Activated naive CD8-positive, alpha-beta T cell treated with anti-CD3 and anti-CD28 coated beads, Interleukin-2, amount 10 ng/mL, durations not matched to agents 7 days and 5 days (primary cell): ENCODE results near the gene TXNDC2. TPM values are rescaled to one million over a fixed set of nuclear protein-coding genes. Genes with fewer than 3 reads are reported as not detected.
"Not testable (repeated sequence)": the region's sequence is repeated elsewhere in the genome, so short reads cannot be mapped to it uniquely, and the experiment has no call there.

ENCODE experiments used
- ATAC-seq: fragments of 150-1000 bp; cut with Tn5 transposase; one replicate; pipeline ENCODE4 v1.10.0; 2021; ENCODE audit warnings: low read depth, moderate library complexity
- POLR2A ChIA-PET: fragments of 350-600 bp; sonication (Branson Sonifier 250); formaldehyde crosslinking; loops from one replicate; lab custom pipeline; 2021; ENCODE audit warnings: antibody characterized with exemption; lab: Charles Lee
- DNase-seq: peaks from one replicate; pipeline ENCODE4 v3.0.0; 2021
- H3K27ac Mint-ChIP-seq: one replicate; pipeline ENCODE4 v1.8.0; 2022; ENCODE audit warnings: mild to moderate bottlenecking, mixed read lengths
- H3K27me3 Mint-ChIP-seq: one replicate; pipeline ENCODE4 v1.8.0; 2022; ENCODE audit warnings: mild to moderate bottlenecking, moderate library complexity, mixed read lengths
- H3K36me3 Mint-ChIP-seq: one replicate; pipeline ENCODE4 v1.8.0; 2021; ENCODE audit warnings: mild to moderate bottlenecking, mixed read lengths
- H3K4me1 Mint-ChIP-seq: one replicate; pipeline ENCODE4 v1.8.0; 2021; ENCODE audit warnings: mixed read lengths
- H3K4me3 Mint-ChIP-seq: one replicate; pipeline ENCODE4 v1.8.0; 2022; ENCODE audit warnings: mild to moderate bottlenecking, moderate library complexity, mixed read lengths
- H3K9me3 Mint-ChIP-seq: one replicate; pipeline ENCODE4 v1.8.0; 2021; ENCODE audit warnings: mixed read lengths
- total RNA-seq, 2 experiments: library from RNA; stranded (reverse); gene quantifications; one replicate each; pipeline ENCODE4 v1.2.3, GENCODE V29; 2021

TXNDC2 gene
- total RNA-seq, 2 experiments from 2014 or later = not detected

GRCh38 chr18:9852266-9853081, 33.3 kb upstream of the TXNDC2 start:
- POLR2A ChIA-PET = no interaction called here
- H3K9me3 Mint-ChIP-seq = no peaks in the 10 kb centered on the region
- H3K4me3 Mint-ChIP-seq = no peak overlapping the region
- H3K36me3 Mint-ChIP-seq = no peaks in the 10 kb centered on the region
- ATAC-seq (no peak), DNase-seq (no peak)
- H3K4me1 Mint-ChIP-seq = no peaks in the 10 kb centered on the region
- H3K27me3 Mint-ChIP-seq = peaks cover 21% of the 10 kb centered on the region
- no peak overlapping the region for H3K27ac Mint-ChIP-seq

- DNase-seq (no peak), ATAC-seq (no peak)
- Mint-ChIP-seq H3K4me1 (no peaks in the 10 kb centered on the region), H3K4me3 (no peak overlapping the region), H3K36me3 (no peaks in the 10 kb centered on the region), H3K27me3 (peaks cover 5% of the 10 kb centered on the region), H3K9me3 (no peaks in the 10 kb centered on the region), H3K27ac (no peak overlapping the region)
- POLR2A ChIA-PET = no interaction called here
Observed at GRCh38 chr18:9854801-9855676, 30.7 kb upstream of the TXNDC2 start.

- POLR2A ChIA-PET = no interaction called here
- H3K27me3 Mint-ChIP-seq = peaks cover 2% of the 10 kb centered on the region
- H3K27ac Mint-ChIP-seq = no peak overlapping the region
- ATAC-seq = no peak
- no peaks in the 10 kb centered on the region for H3K9me3 Mint-ChIP-seq
- no peak for DNase-seq
- no peaks in the 10 kb centered on the region for H3K36me3 Mint-ChIP-seq
- H3K4me1 Mint-ChIP-seq = no peaks in the 10 kb centered on the region
- no peak overlapping the region for H3K4me3 Mint-ChIP-seq
Observed at GRCh38 chr18:9855681-9856080, 30.1 kb upstream of the TXNDC2 start.

DNA sequence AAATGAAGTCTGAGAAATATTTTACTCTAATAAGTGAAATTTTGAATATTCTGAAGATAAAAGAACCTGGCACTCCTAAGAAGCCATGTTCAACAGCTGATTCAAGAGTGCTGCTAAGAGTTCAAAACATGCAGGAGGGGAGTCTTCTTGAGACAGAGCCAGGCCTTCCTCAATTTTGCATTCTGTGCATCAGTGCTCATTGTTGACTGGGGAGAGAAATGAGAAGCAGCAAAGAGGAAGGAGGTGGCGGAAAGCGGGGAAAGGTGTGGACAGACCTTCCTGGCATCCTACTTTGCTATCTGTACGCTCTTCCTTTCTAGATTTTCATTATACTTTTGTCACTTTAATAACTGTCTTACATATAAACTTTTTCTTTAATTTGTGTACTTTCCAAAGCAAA, 29.7 kb upstream of the TXNDC2 start:
- Mint-ChIP-seq H3K27me3 (peaks cover 2% of the 10 kb centered on the region), H3K4me1 (no peaks in the 10 kb centered on the region), H3K9me3 (no peaks in the 10 kb centered on the region), H3K4me3 (no peak overlapping the region), H3K27ac (no peak overlapping the region), H3K36me3 (no peaks in the 10 kb centered on the region)
- POLR2A ChIA-PET = no interaction called here
- ATAC-seq = no peak
- DNase-seq = no peak

DNA sequence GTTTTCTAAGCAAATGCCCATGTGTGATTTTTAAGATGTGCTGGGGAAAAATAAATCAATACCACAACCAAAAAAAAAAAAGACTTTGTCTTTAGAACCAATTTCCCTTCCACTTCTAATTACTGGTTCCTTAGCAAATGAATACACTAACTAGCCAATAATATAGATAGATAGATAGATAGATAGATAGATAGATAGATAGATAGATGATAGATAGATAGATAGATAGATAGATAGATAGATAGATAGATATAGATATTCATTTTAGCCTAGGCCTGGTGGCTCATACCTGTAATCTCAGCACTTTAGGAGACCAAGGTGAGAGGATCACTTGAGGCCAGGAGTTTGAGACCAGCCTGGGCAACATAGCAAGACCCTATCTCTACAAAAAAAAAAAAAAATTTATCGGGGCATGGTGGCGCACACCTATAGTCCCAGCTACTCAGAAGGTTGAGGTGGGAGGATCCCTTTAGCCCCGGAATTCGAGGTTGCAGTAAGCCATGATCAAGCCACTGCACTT, 28.2 kb upstream of the TXNDC2 start:
- H3K4me1 Mint-ChIP-seq, H3K27ac Mint-ChIP-seq, POLR2A ChIA-PET, H3K9me3 Mint-ChIP-seq, H3K4me3 Mint-ChIP-seq, ATAC-seq, H3K27me3 Mint-ChIP-seq, H3K36me3 Mint-ChIP-seq, DNase-seq: not testable (repeated sequence)

GRCh38 chr18:9858642-9859041, 27.1 kb upstream of the TXNDC2 start:
- H3K36me3 Mint-ChIP-seq = no peaks in the 10 kb centered on the region
- no peak overlapping the region for H3K4me3 Mint-ChIP-seq
- POLR2A ChIA-PET = no interaction called here
- peaks cover 2% of the 10 kb centered on the region for H3K27me3 Mint-ChIP-seq
- DNase-seq (no peak), ATAC-seq (no peak)
- no peaks in the 10 kb centered on the region for H3K9me3 Mint-ChIP-seq
- H3K27ac Mint-ChIP-seq = no peak overlapping the region
- peaks cover 2% of the 10 kb centered on the region for H3K4me1 Mint-ChIP-seq

DNA sequence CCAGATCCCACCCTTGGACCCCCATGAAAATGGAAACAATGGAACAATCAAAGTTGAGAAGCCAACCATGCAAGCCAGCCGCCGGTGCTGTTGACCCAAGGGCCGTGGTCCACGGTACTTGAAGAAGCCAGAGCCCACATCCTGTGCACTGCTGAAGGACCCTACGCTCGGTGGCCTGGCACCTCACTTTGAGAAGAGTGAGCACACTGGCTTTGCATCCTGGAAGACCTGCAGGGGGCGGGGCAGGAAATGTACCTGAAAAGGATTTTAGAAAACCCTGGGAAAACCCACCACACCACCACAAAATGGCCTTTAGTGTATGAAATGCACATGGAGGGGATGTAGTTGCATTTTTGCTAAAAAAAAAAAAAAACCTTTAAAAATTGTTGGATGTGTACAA, 26.5 kb upstream of the TXNDC2 start:
- Mint-ChIP-seq H3K36me3 (no peaks in the 10 kb centered on the region), H3K4me1 (peaks cover 2% of the 10 kb centered on the region), H3K27me3 (peaks cover 2% of the 10 kb centered on the region), H3K27ac (no peak overlapping the region), H3K9me3 (no peaks in the 10 kb centered on the region), H3K4me3 (no peak overlapping the region)
- DNase-seq (no peak), ATAC-seq (no peak)
- POLR2A ChIA-PET = no interaction called here

DNA sequence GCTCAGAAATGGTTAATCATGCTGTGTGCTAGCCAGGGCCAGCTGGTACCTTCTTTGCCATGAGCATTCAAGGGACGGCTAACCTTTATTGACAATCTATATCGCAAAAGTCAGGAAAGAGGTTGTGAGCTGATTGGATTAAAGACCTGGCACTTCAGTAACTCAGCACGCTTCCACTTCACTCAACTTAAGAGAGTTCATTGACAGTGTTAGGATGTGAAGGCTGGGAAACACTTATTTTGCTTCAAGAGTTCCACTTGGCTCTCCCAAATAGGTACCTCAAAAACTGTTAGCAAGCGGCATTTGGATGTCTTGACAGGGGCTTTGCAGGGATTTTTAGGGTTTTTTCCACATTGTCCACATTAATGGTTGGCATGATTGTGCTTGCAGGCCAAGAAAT, 25.1 kb upstream of the TXNDC2 start:
- Mint-ChIP-seq H3K4me3 (no peak overlapping the region), H3K27ac (no peak overlapping the region), H3K4me1 (peaks cover 2% of the 10 kb centered on the region), H3K27me3 (peaks cover 2% of the 10 kb centered on the region), H3K9me3 (peaks cover 3% of the 10 kb centered on the region), H3K36me3 (no peaks in the 10 kb centered on the region)
- POLR2A ChIA-PET = no interaction called here
- ATAC-seq (no peak), DNase-seq (no peak)

DNA sequence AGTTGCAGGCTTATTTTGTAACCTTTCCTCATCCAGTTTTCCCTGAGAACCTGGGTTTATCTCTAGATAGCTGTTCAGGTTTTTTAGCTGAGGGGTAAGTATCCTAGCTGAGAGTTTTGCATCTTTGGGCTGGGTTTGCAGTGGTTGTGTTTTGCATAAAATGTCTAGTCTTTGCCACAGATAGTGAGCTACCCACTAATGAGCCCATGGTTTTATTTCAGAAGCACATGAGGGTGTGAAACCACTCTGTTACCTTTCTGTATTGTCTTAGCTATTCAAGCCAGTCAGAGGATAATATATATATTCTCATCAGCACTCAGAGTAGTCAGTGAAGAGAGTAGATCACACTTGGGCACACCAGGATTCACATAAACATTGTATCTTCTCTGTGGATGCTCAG, 24.6 kb upstream of the TXNDC2 start:
- no peak overlapping the region for H3K4me3 Mint-ChIP-seq
- no peak for ATAC-seq
- POLR2A ChIA-PET = no interaction called here
- peaks cover 2% of the 10 kb centered on the region for H3K4me1 Mint-ChIP-seq
- H3K36me3 Mint-ChIP-seq = no peaks in the 10 kb centered on the region
- H3K27ac Mint-ChIP-seq = no peak overlapping the region
- peaks cover 7% of the 10 kb centered on the region for H3K9me3 Mint-ChIP-seq
- no peak for DNase-seq
- H3K27me3 Mint-ChIP-seq = peaks cover 2% of the 10 kb centered on the region

- peaks cover 2% of the 10 kb centered on the region for H3K27me3 Mint-ChIP-seq
- no peaks in the 10 kb centered on the region for H3K36me3 Mint-ChIP-seq
- DNase-seq (no peak), ATAC-seq (no peak)
- peaks cover 8% of the 10 kb centered on the region for H3K9me3 Mint-ChIP-seq
- POLR2A ChIA-PET = no interaction called here
- no peak overlapping the region for H3K4me3 Mint-ChIP-seq
- peaks cover 2% of the 10 kb centered on the region for H3K4me1 Mint-ChIP-seq
- no peak overlapping the region for H3K27ac Mint-ChIP-seq
Observed at GRCh38 chr18:9861933-9862332, 23.8 kb upstream of the TXNDC2 start.

DNA sequence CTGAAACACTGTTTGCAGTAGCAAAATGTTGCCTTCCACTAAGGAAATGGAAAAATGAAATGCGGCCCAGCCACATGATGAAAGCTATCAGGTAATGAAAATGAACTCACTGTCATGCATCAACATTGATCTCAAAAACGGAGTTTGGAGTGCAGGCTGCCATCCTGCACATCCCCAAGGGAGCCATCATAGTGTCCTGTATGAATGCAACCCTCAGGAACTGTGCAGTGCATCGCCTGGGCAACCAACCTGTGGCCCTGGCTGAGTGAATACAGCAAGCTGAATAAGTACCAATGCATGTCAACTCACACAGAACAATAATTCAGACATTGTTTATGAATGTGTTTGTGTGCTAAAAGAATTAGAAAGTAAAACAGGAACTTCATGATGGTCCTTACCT, 23.1 kb upstream of the TXNDC2 start:
- peaks cover 10% of the 10 kb centered on the region for H3K9me3 Mint-ChIP-seq
- no peak overlapping the region for H3K4me3 Mint-ChIP-seq
- H3K27ac Mint-ChIP-seq = no peak overlapping the region
- H3K4me1 Mint-ChIP-seq = peaks cover 2% of the 10 kb centered on the region
- no peaks in the 10 kb centered on the region for H3K27me3 Mint-ChIP-seq
- H3K36me3 Mint-ChIP-seq = no peaks in the 10 kb centered on the region
- ATAC-seq (no peak), DNase-seq (no peak)
- POLR2A ChIA-PET = no interaction called here

GRCh38 chr18:9863282-9863681, 22.5 kb upstream of the TXNDC2 start:
- Mint-ChIP-seq H3K4me3 (no peak overlapping the region), H3K27ac (no peak overlapping the region), H3K4me1 (peaks cover 2% of the 10 kb centered on the region), H3K9me3 (peaks cover 10% of the 10 kb centered on the region), H3K36me3 (no peaks in the 10 kb centered on the region), H3K27me3 (no peaks in the 10 kb centered on the region)
- POLR2A ChIA-PET = no interaction called here
- ATAC-seq (no peak), DNase-seq (no peak)

GRCh38 chr18:9865764-9866490, 19.8 kb upstream of the TXNDC2 start:
- peaks cover 10% of the 10 kb centered on the region for H3K9me3 Mint-ChIP-seq
- ATAC-seq (no peak), DNase-seq (no peak)
- no peak overlapping the region for H3K4me3 Mint-ChIP-seq
- POLR2A ChIA-PET = no interaction called here
- H3K36me3 Mint-ChIP-seq = no peaks in the 10 kb centered on the region
- no peak overlapping the region for H3K27ac Mint-ChIP-seq
- H3K27me3 Mint-ChIP-seq = no peaks in the 10 kb centered on the region
- H3K4me1 Mint-ChIP-seq = peaks cover 5% of the 10 kb centered on the region
